Measurements from ENCODE around the gene PLCD1.

The PLCD1 gene

GRCh38 chr3:38000242-38000916 is 29.1 kb downstream of the PLCD1 start:
- H3K27me3 ChIP-seq (ENCODE audit: insufficient read depth, low read length) = no peaks in the 10 kb centered on the region
- peaks cover 9% of the 10 kb centered on the region for H3K4me1 ChIP-seq (ENCODE audit: control insufficient read depth, insufficient read depth, low read length, unreplicated experiment)
- no peaks in the 10 kb centered on the region for H3K36me3 ChIP-seq (ENCODE audit: insufficient read depth, low read length)
- H2AFZ ChIP-seq (ENCODE audit: low read length, unreplicated experiment) = no peak overlapping the region
- H3K27ac ChIP-seq (ENCODE audit: low read depth, low read length) = no peak overlapping the region
- H3K79me2 ChIP-seq (ENCODE audit: control insufficient read depth, insufficient read depth, low read length, unreplicated experiment) = no peaks in the 10 kb centered on the region
- no peak overlapping the region for H3K4me3 ChIP-seq (ENCODE audit: low read depth, low read length)

GRCh38 chr3:37999836-38000235 is 29.6 kb downstream of the PLCD1 start:
- H3K4me1 ChIP-seq (ENCODE audit: control insufficient read depth, insufficient read depth, low read length, unreplicated experiment) = peaks cover 14% of the 10 kb centered on the region
- no peaks in the 10 kb centered on the region for H3K79me2 ChIP-seq (ENCODE audit: control insufficient read depth, insufficient read depth, low read length, unreplicated experiment)
- no peaks in the 10 kb centered on the region for H3K36me3 ChIP-seq (ENCODE audit: insufficient read depth, low read length)
- H2AFZ ChIP-seq (ENCODE audit: low read length, unreplicated experiment) = no peak overlapping the region
- H3K27ac ChIP-seq (ENCODE audit: low read depth, low read length) = no peak overlapping the region
- H3K4me3 ChIP-seq (ENCODE audit: low read depth, low read length) = no peak overlapping the region
- H3K27me3 ChIP-seq (ENCODE audit: insufficient read depth, low read length) = no peaks in the 10 kb centered on the region

GRCh38 chr3:37997791-37998370 is 31.6 kb downstream of the PLCD1 start:
- no peaks in the 10 kb centered on the region for H3K27me3 ChIP-seq (ENCODE audit: insufficient read depth, low read length)
- H3K79me2 ChIP-seq (ENCODE audit: control insufficient read depth, insufficient read depth, low read length, unreplicated experiment) = no peaks in the 10 kb centered on the region
- no peak overlapping the region for H3K27ac ChIP-seq (ENCODE audit: low read depth, low read length)
- no peaks in the 10 kb centered on the region for H3K36me3 ChIP-seq (ENCODE audit: insufficient read depth, low read length)
- peak overlapping the region; percentile 81; the same call in 1 of the 2 replicates for H3K4me3 ChIP-seq (ENCODE audit: low read depth, low read length)
- peaks cover 24% of the 10 kb centered on the region for H3K4me1 ChIP-seq (ENCODE audit: control insufficient read depth, insufficient read depth, low read length, unreplicated experiment)
- no peak overlapping the region for H2AFZ ChIP-seq (ENCODE audit: low read length, unreplicated experiment)

GRCh38 chr3:37997342-37997741 is 32.1 kb downstream of the PLCD1 start:
- no peaks in the 10 kb centered on the region for H3K79me2 ChIP-seq (ENCODE audit: control insufficient read depth, insufficient read depth, low read length, unreplicated experiment)
- H3K4me3 ChIP-seq (ENCODE audit: low read depth, low read length) = no peak overlapping the region
- no peak overlapping the region for H3K27ac ChIP-seq (ENCODE audit: low read depth, low read length)
- H3K27me3 ChIP-seq (ENCODE audit: insufficient read depth, low read length) = no peaks in the 10 kb centered on the region
- H2AFZ ChIP-seq (ENCODE audit: low read length, unreplicated experiment) = no peak overlapping the region
- H3K4me1 ChIP-seq (ENCODE audit: control insufficient read depth, insufficient read depth, low read length, unreplicated experiment) = peaks cover 24% of the 10 kb centered on the region
- no peaks in the 10 kb centered on the region for H3K36me3 ChIP-seq (ENCODE audit: insufficient read depth, low read length)

GRCh38 chr3:37996785-37997301 is 32.6 kb downstream of the PLCD1 start:
- Histone ChIP-seq H3K27me3 (ENCODE audit: insufficient read depth, low read length) (no peaks in the 10 kb centered on the region), H2AFZ (ENCODE audit: low read length, unreplicated experiment) (no peak overlapping the region), H3K4me1 (ENCODE audit: control insufficient read depth, insufficient read depth, low read length, unreplicated experiment) (peaks cover 24% of the 10 kb centered on the region), H3K27ac (ENCODE audit: low read depth, low read length) (no peak overlapping the region), H3K79me2 (ENCODE audit: control insufficient read depth, insufficient read depth, low read length, unreplicated experiment) (no peaks in the 10 kb centered on the region), H3K4me3 (ENCODE audit: low read depth, low read length) (no peak overlapping the region), H3K36me3 (ENCODE audit: insufficient read depth, low read length) (no peaks in the 10 kb centered on the region)

DNA sequence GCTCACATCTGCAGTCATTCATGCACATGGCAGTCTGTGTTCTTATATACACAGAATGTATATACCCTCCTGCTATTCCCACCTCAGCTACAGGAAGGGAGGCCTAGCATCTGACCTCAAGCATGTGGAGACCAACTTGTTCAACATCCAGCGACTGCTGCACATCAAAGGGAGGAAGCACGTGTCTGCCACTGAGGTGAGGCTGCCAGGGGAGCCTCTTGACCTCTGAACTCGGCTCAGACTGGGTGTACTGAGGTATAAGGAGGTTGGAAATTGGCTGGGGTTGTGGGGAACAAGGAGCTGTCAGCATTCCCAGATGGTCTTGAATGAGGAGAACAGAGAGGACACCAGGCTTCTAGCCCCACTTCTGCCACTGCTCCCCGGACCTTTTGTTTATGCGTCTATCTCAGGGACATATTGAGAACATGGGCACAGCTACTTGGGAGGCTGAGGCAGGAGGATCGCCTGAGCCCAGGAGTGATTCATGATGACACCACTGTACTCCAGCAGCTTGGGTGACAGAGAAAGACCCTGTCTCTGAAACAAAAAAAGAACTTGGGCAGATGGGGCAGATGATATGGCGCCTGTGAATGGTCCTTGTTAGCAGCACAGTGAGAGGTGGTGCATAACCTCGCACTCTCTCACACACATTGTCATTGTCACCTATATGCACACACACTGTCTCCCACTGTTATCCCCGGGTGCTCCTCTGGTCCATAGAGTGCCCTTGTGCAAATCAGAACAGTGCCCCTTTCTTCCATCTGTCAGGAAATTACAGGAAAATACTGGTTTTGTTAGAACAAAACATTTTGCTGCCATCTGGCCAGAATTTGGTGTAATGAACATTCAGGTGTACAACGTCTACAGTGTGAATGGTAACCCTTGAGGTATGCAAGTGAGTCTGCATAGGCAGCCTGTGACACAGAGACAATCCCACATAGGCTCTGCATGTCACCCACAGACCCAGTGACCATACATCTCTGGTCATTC is 33.5 kb downstream of the PLCD1 start:
- Histone ChIP-seq H3K4me3 (ENCODE audit: low read depth, low read length) (no peak overlapping the region), H3K36me3 (ENCODE audit: insufficient read depth, low read length) (no peaks in the 10 kb centered on the region), H2AFZ (ENCODE audit: low read length, unreplicated experiment) (no peak overlapping the region), H3K79me2 (ENCODE audit: control insufficient read depth, insufficient read depth, low read length, unreplicated experiment) (no peaks in the 10 kb centered on the region), H3K27me3 (ENCODE audit: insufficient read depth, low read length) (no peaks in the 10 kb centered on the region), H3K4me1 (ENCODE audit: control insufficient read depth, insufficient read depth, low read length, unreplicated experiment) (peaks cover 24% of the 10 kb centered on the region), H3K27ac (ENCODE audit: low read depth, low read length) (no peak overlapping the region)

DNA sequence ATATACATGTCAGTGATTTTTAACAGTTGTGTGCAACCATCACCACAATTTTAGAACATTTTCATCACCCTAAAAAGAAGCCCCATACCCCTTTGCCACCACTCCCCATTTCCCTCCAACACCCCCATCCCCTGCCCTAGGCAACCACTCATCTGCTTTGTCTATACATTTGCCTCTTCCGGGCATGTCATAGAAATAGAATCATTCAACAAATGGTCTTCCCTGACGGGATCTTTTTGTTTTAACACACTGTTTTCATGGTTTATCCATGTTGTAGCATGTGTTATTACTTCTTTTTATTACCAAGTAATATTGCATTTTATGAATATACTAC is 34.8 kb downstream of the PLCD1 start:
- no peaks in the 10 kb centered on the region for H3K27me3 ChIP-seq (ENCODE audit: insufficient read depth, low read length)
- H3K79me2 ChIP-seq (ENCODE audit: control insufficient read depth, insufficient read depth, low read length, unreplicated experiment) = no peaks in the 10 kb centered on the region
- peak overlapping the region; percentile 84 for H3K4me3 ChIP-seq (ENCODE audit: low read depth, low read length)
- peak overlapping the region; percentile 70 for H2AFZ ChIP-seq (ENCODE audit: low read length, unreplicated experiment)
- H3K4me1 ChIP-seq (ENCODE audit: control insufficient read depth, insufficient read depth, low read length, unreplicated experiment) = peaks cover 24% of the 10 kb centered on the region
- H3K36me3 ChIP-seq (ENCODE audit: insufficient read depth, low read length) = no peaks in the 10 kb centered on the region
- peak overlapping the region; percentile 33 for H3K27ac ChIP-seq (ENCODE audit: low read depth, low read length)

DNA sequence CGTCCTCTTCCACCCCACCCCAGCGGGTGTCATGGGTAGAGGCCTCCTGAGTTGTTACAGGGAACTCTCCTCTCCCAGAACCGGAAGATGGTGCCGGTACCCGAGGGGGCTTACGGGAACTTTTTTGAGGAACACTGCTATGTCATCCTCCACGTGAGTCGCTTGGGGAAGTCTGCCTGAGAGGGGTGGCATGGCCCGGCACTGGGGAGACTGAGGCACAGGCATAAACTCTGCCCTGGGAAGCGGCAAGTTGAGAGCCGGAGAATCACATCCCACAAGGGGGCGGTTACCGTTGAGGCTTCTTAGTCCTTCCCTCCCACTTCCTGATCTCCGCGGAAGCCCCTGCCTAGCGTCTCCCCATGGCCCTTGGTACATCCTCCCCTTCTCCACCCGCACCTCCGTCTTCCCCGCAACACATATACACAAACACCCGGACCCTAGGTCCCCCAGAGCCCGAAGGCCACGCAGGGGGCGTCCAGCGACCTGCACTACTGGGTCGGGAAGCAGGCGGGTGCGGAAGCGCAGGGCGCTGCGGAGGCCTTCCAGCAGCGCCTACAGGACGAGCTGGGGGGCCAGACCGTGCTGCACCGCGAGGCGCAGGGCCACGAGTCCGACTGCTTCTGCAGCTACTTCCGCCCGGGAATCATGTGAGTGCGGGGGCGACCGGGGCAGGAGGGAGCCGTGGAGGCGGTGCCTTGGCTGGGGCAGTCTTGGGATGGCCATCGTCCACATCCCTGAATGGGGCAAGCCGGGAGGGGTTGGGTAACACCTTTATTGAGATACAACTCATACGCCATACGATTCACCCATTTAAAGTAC is 35.4 kb downstream of the PLCD1 start:
- Histone ChIP-seq H2AFZ (ENCODE audit: low read length, unreplicated experiment) (peak overlapping the region; percentile 70), H3K27ac (ENCODE audit: low read depth, low read length) (peak overlapping the region; percentile 60), H3K4me1 (ENCODE audit: control insufficient read depth, insufficient read depth, low read length, unreplicated experiment) (peaks cover 24% of the 10 kb centered on the region), H3K4me3 (ENCODE audit: low read depth, low read length) (peak overlapping the region; percentile 84), H3K79me2 (ENCODE audit: control insufficient read depth, insufficient read depth, low read length, unreplicated experiment) (no peaks in the 10 kb centered on the region), H3K36me3 (ENCODE audit: insufficient read depth, low read length) (no peaks in the 10 kb centered on the region), H3K27me3 (ENCODE audit: insufficient read depth, low read length) (no peaks in the 10 kb centered on the region)

DNA sequence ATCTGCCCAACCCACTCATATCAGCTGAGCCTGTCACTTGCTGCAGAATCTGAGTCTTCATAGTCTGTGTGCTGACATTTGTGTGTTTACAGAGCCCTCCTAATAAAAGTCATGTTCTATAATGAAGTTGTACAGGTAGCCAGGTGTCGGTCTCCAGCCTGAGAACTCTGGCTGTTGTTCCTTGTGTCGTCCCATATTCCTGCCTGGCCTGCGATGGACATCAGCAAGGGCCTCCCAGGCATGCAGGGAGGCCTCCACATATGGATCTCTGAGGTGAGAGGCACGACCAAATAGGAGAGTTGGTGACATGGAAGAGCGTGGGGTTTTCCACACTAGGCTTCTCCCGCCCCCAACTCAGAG is 36.0 kb downstream of the PLCD1 start:
- H2AFZ ChIP-seq (ENCODE audit: low read length, unreplicated experiment) = peak overlapping the region; percentile 70
- no peaks in the 10 kb centered on the region for H3K79me2 ChIP-seq (ENCODE audit: control insufficient read depth, insufficient read depth, low read length, unreplicated experiment)
- H3K27me3 ChIP-seq (ENCODE audit: insufficient read depth, low read length) = no peaks in the 10 kb centered on the region
- peaks cover 21% of the 10 kb centered on the region for H3K4me1 ChIP-seq (ENCODE audit: control insufficient read depth, insufficient read depth, low read length, unreplicated experiment)
- peak overlapping the region; percentile 84 for H3K4me3 ChIP-seq (ENCODE audit: low read depth, low read length)
- peak overlapping the region; percentile 60 for H3K27ac ChIP-seq (ENCODE audit: low read depth, low read length)
- no peaks in the 10 kb centered on the region for H3K36me3 ChIP-seq (ENCODE audit: insufficient read depth, low read length)

- peak overlapping the region; percentile 70 for H2AFZ ChIP-seq (ENCODE audit: low read length, unreplicated experiment)
Measured at GRCh38 chr3:37993067-37993455, 36.4 kb downstream of the PLCD1 start.

More at GRCh38 chr3:37993067-37993455, 36.4 kb downstream of the PLCD1 start:
- H3K27ac ChIP-seq (ENCODE audit: low read depth, low read length) = no peak overlapping the region
- H3K27me3 ChIP-seq (ENCODE audit: insufficient read depth, low read length) = no peaks in the 10 kb centered on the region
- H3K4me3 ChIP-seq (ENCODE audit: low read depth, low read length) = peak overlapping the region; percentile 84
- H3K4me1 ChIP-seq (ENCODE audit: control insufficient read depth, insufficient read depth, low read length, unreplicated experiment) = peaks cover 18% of the 10 kb centered on the region
- H3K79me2 ChIP-seq (ENCODE audit: control insufficient read depth, insufficient read depth, low read length, unreplicated experiment) = no peaks in the 10 kb centered on the region
- no peaks in the 10 kb centered on the region for H3K36me3 ChIP-seq (ENCODE audit: insufficient read depth, low read length)

All from ACC112 (cell line).